Natural killer cell (primary cell): ENCODE data around the gene HMCN1. TPM values are rescaled to one million over a fixed set of nuclear protein-coding genes. Genes with fewer than 3 reads are reported as not detected.

Experiments used
- ATAC-seq, 3 donors: fragments of 150-1000 bp in 2 of 3; fragments of 200-7000 bp in 1 of 3; cut with Tn5 transposase; 1 replicate in 1 of 3; 2 replicates in 2 of 3; pipeline ENCODE4 v1.10.0; 2021; ENCODE audit warnings: mild to moderate bottlenecking in 2 of 3, moderate library complexity in 2 of 3
- DNase-seq, 2 donors: peaks; one replicate each; pipeline versions ENCODE4 v3.0.0 to v3.0.0-alpha.2; 2013 to 2021; ENCODE audit warnings: mixed read lengths in 1 of 2
- H3K27ac ChIP-seq: one replicate; pipeline ENCODE4 v1.5.1; 2013; ENCODE audit warnings: mild to moderate bottlenecking, low read length
- H3K27me3 ChIP-seq: one replicate; pipeline ENCODE4 v1.6.1; 2013; ENCODE audit warnings: low read length; ENCODE audit not compliant: control insufficient read depth, insufficient read depth
- H3K36me3 ChIP-seq: one replicate; pipeline ENCODE4 v1.6.1; 2013; ENCODE audit warnings: low read length; ENCODE audit not compliant: control insufficient read depth, insufficient read depth
- H3K4me1 ChIP-seq: one replicate; pipeline ENCODE4 v1.6.1; 2013; ENCODE audit warnings: low read length; ENCODE audit not compliant: control insufficient read depth, insufficient read depth
- H3K4me3 ChIP-seq: one replicate; pipeline ENCODE4 v1.5.1; 2013; ENCODE audit warnings: low read length
- H3K9me3 ChIP-seq: one replicate; pipeline ENCODE4 v1.6.1; 2013; ENCODE audit warnings: low read length; ENCODE audit not compliant: control insufficient read depth, insufficient read depth
- H3K27ac Mint-ChIP-seq, 2 donors: one replicate each; pipeline ENCODE4 v1.8.0; 2022; ENCODE audit warnings: mild to moderate bottlenecking in 2 of 2, mixed read lengths in 2 of 2, moderate library complexity in 1 of 2
- H3K27me3 Mint-ChIP-seq, 2 donors: one replicate each; pipeline ENCODE4 v1.8.0; 2022; ENCODE audit warnings: low read depth in 2 of 2, mixed read lengths in 2 of 2
- H3K36me3 Mint-ChIP-seq: one replicate; pipeline ENCODE4 v1.8.0; 2022; ENCODE audit warnings: mixed read lengths
- H3K4me1 Mint-ChIP-seq, 2 donors: one replicate each; pipeline ENCODE4 v1.8.0; 2022; ENCODE audit warnings: mixed read lengths in 2 of 2
- H3K4me3 Mint-ChIP-seq: one replicate; pipeline ENCODE4 v1.8.0; 2022; ENCODE audit warnings: mild to moderate bottlenecking, moderate library complexity, mixed read lengths
- H3K9me3 Mint-ChIP-seq, 2 donors: one replicate each; pipeline ENCODE4 v1.8.0; 2022; ENCODE audit warnings: mixed read lengths in 2 of 2
- CTCF ChIP-seq: fragments of 200-600 bp; IDR thresholded peaks from one replicate; pipeline ENCODE4 v1.8.0; 2022; ENCODE audit warnings: antibody characterized with exemption
- WGBS: methylation state at CpG from one replicate; pipeline ENCODE4 v1.1.7; 2013; ENCODE audit warnings: missing lambda C conversion rate; ENCODE audit not compliant: insufficient coverage; 5-methylcytosine and 5-hydroxymethylcytosine counted together
- intact Hi-C: fragments of 100-400 bp; cut with micrococcal nuclease; formaldehyde crosslinking; loops from one replicate; pipeline ENCODE4 v1.14.2; 2022
- total RNA-seq, 4 donors: library from RNA; stranded (reverse); fragments of 120-200 nt in 1 of 4; gene quantifications; one replicate each; pipeline versions ENCODE4 v1.2.3 to v1.2.4, GENCODE V29; 2013 to 2022

The HMCN1 gene
- total RNA-seq, 3 donors from 2014 or later (not counting 1 experiment from before 2014, with no cell fraction given), result 0.02 to 0.45 (median 0.39) TPM

DNA sequence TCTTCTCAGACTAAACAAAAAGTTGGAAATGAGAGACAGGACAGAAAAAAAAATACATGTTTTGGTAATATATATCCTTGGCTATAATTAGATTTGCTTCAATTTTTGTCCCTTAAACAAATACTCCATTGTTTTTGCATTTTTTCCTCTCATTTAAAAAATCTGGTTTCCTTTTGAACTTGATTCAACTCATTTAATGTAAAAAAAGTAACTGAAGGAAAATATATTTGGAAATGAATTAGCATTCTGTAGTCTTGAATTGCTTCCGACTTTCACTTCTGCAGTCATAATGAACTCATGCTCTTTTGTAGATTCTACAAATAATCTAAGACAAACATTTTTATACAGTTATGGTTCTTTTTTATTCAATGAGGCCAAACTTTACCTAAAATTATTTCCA, 309.1 kb downstream of the HMCN1 start:
- DNase-seq (no peak), ATAC-seq (no peak)
- no peak overlapping the region for H3K4me3 Mint-ChIP-seq
- H3K4me1 Mint-ChIP-seq, result no peaks in the 10 kb centered on the region
- no peaks in the 10 kb centered on the region for H3K36me3 ChIP-seq
- no peak overlapping the region for H3K27ac ChIP-seq
- no peak overlapping the region for H3K27ac Mint-ChIP-seq
- intact Hi-C loops, result no loop called here
- H3K4me3 ChIP-seq, result no peak overlapping the region
- no peak for TF ChIP-seq CTCF
- H3K9me3 ChIP-seq, result no peaks in the 10 kb centered on the region
- H3K27me3 Mint-ChIP-seq, result no peaks in the 10 kb centered on the region
- H3K27me3 ChIP-seq, result no peaks in the 10 kb centered on the region
- peaks cover 0 to 3% of the 10 kb centered on the region in 2 donors for H3K9me3 Mint-ChIP-seq
- no peaks in the 10 kb centered on the region for H3K4me1 ChIP-seq
- H3K36me3 Mint-ChIP-seq, result no peaks in the 10 kb centered on the region
- WGBS, result 75% methylated on average over 1 of the region's 1 CpG

GRCh38 chr1:186044079-186044685, 310.0 kb downstream of the HMCN1 start:
- no peak for TF ChIP-seq CTCF
- no peaks in the 10 kb centered on the region for H3K36me3 Mint-ChIP-seq
- no peaks in the 10 kb centered on the region for H3K27me3 ChIP-seq
- 52% methylated on average over 3 of the region's 3 CpGs for WGBS
- no peaks in the 10 kb centered on the region for H3K4me1 ChIP-seq
- no peaks in the 10 kb centered on the region for H3K4me1 Mint-ChIP-seq
- H3K27ac ChIP-seq, result no peak overlapping the region
- no peaks in the 10 kb centered on the region for H3K9me3 ChIP-seq
- intact Hi-C loops, result no loop called here
- no peak overlapping the region for H3K4me3 ChIP-seq
- DNase-seq (no peak), ATAC-seq (no peak)
- peaks cover 0 to 3% of the 10 kb centered on the region in 2 donors for H3K9me3 Mint-ChIP-seq
- no peaks in the 10 kb centered on the region for H3K36me3 ChIP-seq
- no peaks in the 10 kb centered on the region for H3K27me3 Mint-ChIP-seq
- H3K27ac Mint-ChIP-seq, result no peak overlapping the region
- H3K4me3 Mint-ChIP-seq, result no peak overlapping the region

DNA sequence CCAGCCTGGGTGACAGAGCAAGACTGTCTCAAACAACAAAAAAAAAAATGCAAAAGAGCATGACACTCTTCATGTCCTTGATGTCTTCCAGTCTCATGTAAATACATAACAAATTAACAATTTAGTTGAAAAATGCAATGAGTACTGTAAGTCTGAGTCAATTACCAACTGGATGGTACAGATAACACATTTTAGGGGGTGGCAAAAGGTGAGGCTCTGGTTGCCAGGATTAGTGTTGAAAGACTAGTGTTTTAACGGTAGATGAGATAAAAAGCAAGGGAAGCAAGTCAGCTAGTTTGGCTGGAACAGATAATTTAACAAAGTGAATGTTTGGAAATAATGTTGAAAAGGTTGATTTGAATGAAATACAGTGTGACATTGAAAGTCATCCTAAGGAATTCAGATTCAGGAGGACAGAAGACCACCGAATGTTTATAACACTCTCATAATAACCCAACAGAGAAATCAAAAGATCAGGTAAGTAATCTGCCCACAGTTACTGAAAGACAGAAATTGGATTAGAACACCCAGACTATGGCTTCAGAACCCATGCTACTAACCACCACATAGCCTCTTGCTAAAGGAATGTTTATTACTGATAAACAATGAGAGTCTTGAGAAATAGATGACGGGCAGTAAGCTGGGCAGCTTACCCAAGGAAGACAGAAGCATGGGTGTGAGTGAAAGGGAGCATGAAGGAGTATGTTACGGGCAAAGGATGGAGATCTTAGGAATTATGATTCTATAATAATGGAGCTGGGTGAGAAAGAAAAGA, 312.4 kb downstream of the HMCN1 start:
- H3K27ac ChIP-seq, result no peak overlapping the region
- no peak for DNase-seq
- H3K27ac Mint-ChIP-seq, result no peak overlapping the region
- peaks cover 0 to 2% of the 10 kb centered on the region in 2 donors for H3K27me3 Mint-ChIP-seq
- H3K4me1 Mint-ChIP-seq, result no peaks in the 10 kb centered on the region
- intact Hi-C loops, result no loop called here
- H3K4me1 ChIP-seq, result no peaks in the 10 kb centered on the region
- TF ChIP-seq CTCF, result no peak
- H3K36me3 Mint-ChIP-seq, result no peaks in the 10 kb centered on the region
- 92% methylated on average over 4 of the region's 4 CpGs for WGBS
- no peak overlapping the region for H3K4me3 Mint-ChIP-seq
- no peaks in the 10 kb centered on the region for H3K36me3 ChIP-seq
- no peaks in the 10 kb centered on the region for H3K27me3 ChIP-seq
- H3K9me3 Mint-ChIP-seq, result peaks cover 3 to 5% of the 10 kb centered on the region in 2 donors
- H3K9me3 ChIP-seq, result no peaks in the 10 kb centered on the region
- no peak overlapping the region for H3K4me3 ChIP-seq
- no peak for ATAC-seq
